ENCODE data around the gene CDK18. TPM values are rescaled to one million over a fixed set of nuclear protein-coding genes. Genes with fewer than 3 reads are reported as not detected.

Gene CDK18
- total and polyA plus RNA-seq, 4 donors, result 2.4 to 3.7 (median 3.1) TPM

GRCh38 chr1:205519541-205520131, 15.2 kb downstream of the CDK18 start:
- H3K4me3 ChIP-seq (ENCODE audit: low read depth in 1 of 3, low read length in 3 of 3), result no peak overlapping the region
- peak overlapping the region in 1 of 2 donors; percentile 10 for H3K27ac ChIP-seq (ENCODE audit: low read depth in 1 of 2, low read length in 2 of 2)
- 63% methylated on average over 6 of the region's 6 CpGs for WGBS
- H3K27me3 ChIP-seq (ENCODE audit: control insufficient read depth in 4 of 4, insufficient read depth in 4 of 4, low read length in 3 of 4), result no peaks in the 10 kb centered on the region
- no peaks in the 10 kb centered on the region for H3K36me3 ChIP-seq (ENCODE audit: control insufficient read depth in 4 of 4, insufficient read depth in 3 of 4, low read depth in 1 of 4, low read length in 3 of 4)
- no peak for DNase-seq (ENCODE audit: low spot score)
- H3K9me3 ChIP-seq (ENCODE audit: control insufficient read depth in 4 of 4, low read length in 3 of 4), result no peaks in the 10 kb centered on the region
- H3K9ac ChIP-seq (ENCODE audit: low read depth in 1 of 2, low read length in 2 of 2), result no peak overlapping the region
- TF ChIP-seq EGR1 (IDR thresholded peaks at IDR 0.05; ENCODE audit: low read depth in 2 of 2) (no peak), REST (IDR thresholded peaks at IDR 0.05) (no peak), HNF4G (IDR thresholded peaks at IDR 0.05) (no peak), NR2F2 (IDR thresholded peaks at IDR 0.05) (peak; percentile 50), RAD21 (IDR thresholded peaks at IDR 0.05) (no peak), FOXA1 (IDR thresholded peaks at IDR 0.05) (no peak), TAF1 (conservative IDR thresholded peaks at IDR 0.05) (no peak)
- peaks cover 0 to 2% (median 0%) of the 10 kb centered on the region in 4 donors for H3K4me1 ChIP-seq (ENCODE audit: control insufficient read depth in 4 of 4, insufficient read depth in 4 of 4, low read length in 3 of 4)

GRCh38 chr1:205520709-205521108, 16.2 kb downstream of the CDK18 start:
- Histone ChIP-seq H3K9ac (ENCODE audit: low read depth in 1 of 2, low read length in 2 of 2) (no peak overlapping the region), H3K27ac (ENCODE audit: low read depth in 1 of 2, low read length in 2 of 2) (no peak overlapping the region), H3K9me3 (ENCODE audit: control insufficient read depth in 4 of 4, low read length in 3 of 4) (no peaks in the 10 kb centered on the region), H3K36me3 (ENCODE audit: control insufficient read depth in 4 of 4, insufficient read depth in 3 of 4, low read depth in 1 of 4, low read length in 3 of 4) (no peaks in the 10 kb centered on the region), H3K4me1 (ENCODE audit: control insufficient read depth in 4 of 4, insufficient read depth in 4 of 4, low read length in 3 of 4) (no peaks in the 10 kb centered on the region), H3K27me3 (ENCODE audit: control insufficient read depth in 4 of 4, insufficient read depth in 4 of 4, low read length in 3 of 4) (no peaks in the 10 kb centered on the region), H3K4me3 (ENCODE audit: low read depth in 1 of 3, low read length in 3 of 3) (no peak overlapping the region)
- DNase-seq (ENCODE audit: low spot score), result no peak
- WGBS, result 97% methylated on average over 4 of the region's 4 CpGs
- TF ChIP-seq EGR1 (IDR thresholded peaks at IDR 0.05; ENCODE audit: low read depth in 2 of 2) (no peak), RAD21 (IDR thresholded peaks at IDR 0.05) (no peak), RXRA (IDR thresholded peaks at IDR 0.05) (no peak), ATF3 (IDR thresholded peaks at IDR 0.05) (no peak), TAF1 (conservative IDR thresholded peaks at IDR 0.05) (no peak), ZBTB33 (IDR thresholded peaks at IDR 0.05) (no peak), FOXA2 (IDR thresholded peaks at IDR 0.05) (no peak), YY1 (IDR thresholded peaks at IDR 0.05) (no peak), FOXA1 (IDR thresholded peaks at IDR 0.05) (no peak), JUND (IDR thresholded peaks at IDR 0.05) (no peak), CTCF (IDR thresholded peaks at IDR 0.05; ENCODE audit: low read depth, low read length, missing input control) (no peak), NR2F2 (IDR thresholded peaks at IDR 0.05) (no peak), REST (IDR thresholded peaks at IDR 0.05) (no peak), MAX (IDR thresholded peaks at IDR 0.05) (no peak), HNF4G (IDR thresholded peaks at IDR 0.05) (no peak), GABPA (IDR thresholded peaks at IDR 0.05 in 1 of 2, conservative IDR thresholded peaks at IDR 0.05 in 1 of 2) (no peak), HNF4A (conservative IDR thresholded peaks at IDR 0.05) (no peak), SP1 (IDR thresholded peaks at IDR 0.05) (no peak)
